Measurements from ENCODE around the gene BHMT2.
A peak's percentile ranks its signal among the peaks of the same experiment; 100 is the strongest.

DNA sequence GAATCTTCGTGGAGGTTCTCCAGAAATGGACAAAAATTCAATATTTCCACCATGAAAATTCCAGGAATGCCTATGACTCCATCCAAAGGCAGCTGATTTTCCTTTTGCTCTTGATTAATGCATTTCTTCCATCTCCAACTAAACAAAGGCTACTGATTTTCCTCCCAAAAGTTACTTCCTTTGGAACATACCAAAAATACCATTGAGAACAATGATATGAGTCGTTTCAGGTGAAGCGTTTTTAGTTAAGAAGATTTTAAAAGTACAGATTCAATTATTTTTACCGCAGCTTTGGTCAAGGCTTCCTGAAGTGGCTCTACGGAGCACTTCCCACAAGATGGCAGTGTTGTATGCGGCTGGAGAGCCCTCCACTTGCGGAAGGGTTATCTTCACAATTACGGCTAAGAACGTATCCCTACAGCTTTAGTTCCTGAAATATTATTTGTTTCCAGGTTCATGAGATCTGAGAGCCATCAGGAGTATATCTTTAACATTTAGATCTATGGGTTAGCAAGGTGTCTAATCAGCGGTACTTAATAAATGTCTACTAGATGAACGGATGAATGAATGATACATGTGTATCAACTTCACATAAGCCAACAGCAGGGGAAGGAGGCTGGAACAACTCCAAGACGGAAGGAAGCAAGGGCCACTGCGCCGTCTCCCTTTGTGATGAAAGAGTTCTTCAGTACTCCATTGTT is 48.6 kb upstream of the BHMT2 start:
- TF ChIP-seq, protein P1, sequence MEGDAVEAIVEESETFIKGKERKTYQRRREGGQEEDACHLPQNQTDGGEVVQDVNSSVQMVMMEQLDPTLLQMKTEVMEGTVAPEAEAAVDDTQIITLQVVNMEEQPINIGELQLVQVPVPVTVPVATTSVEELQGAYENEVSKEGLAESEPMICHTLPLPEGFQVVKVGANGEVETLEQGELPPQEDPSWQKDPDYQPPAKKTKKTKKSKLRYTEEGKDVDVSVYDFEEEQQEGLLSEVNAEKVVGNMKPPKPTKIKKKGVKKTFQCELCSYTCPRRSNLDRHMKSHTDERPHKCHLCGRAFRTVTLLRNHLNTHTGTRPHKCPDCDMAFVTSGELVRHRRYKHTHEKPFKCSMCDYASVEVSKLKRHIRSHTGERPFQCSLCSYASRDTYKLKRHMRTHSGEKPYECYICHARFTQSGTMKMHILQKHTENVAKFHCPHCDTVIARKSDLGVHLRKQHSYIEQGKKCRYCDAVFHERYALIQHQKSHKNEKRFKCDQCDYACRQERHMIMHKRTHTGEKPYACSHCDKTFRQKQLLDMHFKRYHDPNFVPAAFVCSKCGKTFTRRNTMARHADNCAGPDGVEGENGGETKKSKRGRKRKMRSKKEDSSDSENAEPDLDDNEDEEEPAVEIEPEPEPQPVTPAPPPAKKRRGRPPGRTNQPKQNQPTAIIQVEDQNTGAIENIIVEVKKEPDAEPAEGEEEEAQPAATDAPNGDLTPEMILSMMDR (IDR thresholded peaks at IDR 0.05), result peak; percentile 91
- TF ChIP-seq EZH2phosphoT487 (IDR thresholded peaks at IDR 0.05; ENCODE audit: borderline replicate concordance, low read depth) (no peak), EP300 (IDR thresholded peaks at IDR 0.05; ENCODE audit: borderline replicate concordance in 1 of 2, low read depth in 1 of 2, low read length in 1 of 2) (peak in 1 of 2 experiments; percentile 22; a peak in 1 of 4 replicates), POLR2AphosphoS5 (IDR thresholded peaks at IDR 0.05; ENCODE audit: low read depth, low read length) (no peak), GABPA (IDR thresholded peaks at IDR 0.05; ENCODE audit: low read depth) (no peak), RAD21 (IDR thresholded peaks at IDR 0.05; ENCODE audit: low read length) (peak; percentile 88), RCOR1 (IDR thresholded peaks at IDR 0.05; ENCODE audit: low read length) (0 out of 2 replicates have a peak, but pooled peaks have one; percentile 18), YY1 (IDR thresholded peaks at IDR 0.05; ENCODE audit: low read depth) (peak; percentile 65; the same call in 1 of the 2 replicates), CHD2 (IDR thresholded peaks at IDR 0.05; ENCODE audit: low read length, partially characterized antibody) (no peak), RFX5 (IDR thresholded peaks at IDR 0.05; ENCODE audit: low read length) (no peak)
- TF ChIP-seq, protein P2, sequence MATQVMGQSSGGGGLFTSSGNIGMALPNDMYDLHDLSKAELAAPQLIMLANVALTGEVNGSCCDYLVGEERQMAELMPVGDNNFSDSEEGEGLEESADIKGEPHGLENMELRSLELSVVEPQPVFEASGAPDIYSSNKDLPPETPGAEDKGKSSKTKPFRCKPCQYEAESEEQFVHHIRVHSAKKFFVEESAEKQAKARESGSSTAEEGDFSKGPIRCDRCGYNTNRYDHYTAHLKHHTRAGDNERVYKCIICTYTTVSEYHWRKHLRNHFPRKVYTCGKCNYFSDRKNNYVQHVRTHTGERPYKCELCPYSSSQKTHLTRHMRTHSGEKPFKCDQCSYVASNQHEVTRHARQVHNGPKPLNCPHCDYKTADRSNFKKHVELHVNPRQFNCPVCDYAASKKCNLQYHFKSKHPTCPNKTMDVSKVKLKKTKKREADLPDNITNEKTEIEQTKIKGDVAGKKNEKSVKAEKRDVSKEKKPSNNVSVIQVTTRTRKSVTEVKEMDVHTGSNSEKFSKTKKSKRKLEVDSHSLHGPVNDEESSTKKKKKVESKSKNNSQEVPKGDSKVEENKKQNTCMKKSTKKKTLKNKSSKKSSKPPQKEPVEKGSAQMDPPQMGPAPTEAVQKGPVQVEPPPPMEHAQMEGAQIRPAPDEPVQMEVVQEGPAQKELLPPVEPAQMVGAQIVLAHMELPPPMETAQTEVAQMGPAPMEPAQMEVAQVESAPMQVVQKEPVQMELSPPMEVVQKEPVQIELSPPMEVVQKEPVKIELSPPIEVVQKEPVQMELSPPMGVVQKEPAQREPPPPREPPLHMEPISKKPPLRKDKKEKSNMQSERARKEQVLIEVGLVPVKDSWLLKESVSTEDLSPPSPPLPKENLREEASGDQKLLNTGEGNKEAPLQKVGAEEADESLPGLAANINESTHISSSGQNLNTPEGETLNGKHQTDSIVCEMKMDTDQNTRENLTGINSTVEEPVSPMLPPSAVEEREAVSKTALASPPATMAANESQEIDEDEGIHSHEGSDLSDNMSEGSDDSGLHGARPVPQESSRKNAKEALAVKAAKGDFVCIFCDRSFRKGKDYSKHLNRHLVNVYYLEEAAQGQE (IDR thresholded peaks at IDR 0.05; ENCODE audit: low read depth, low read length), result no peak
- TF ChIP-seq, protein P3, sequence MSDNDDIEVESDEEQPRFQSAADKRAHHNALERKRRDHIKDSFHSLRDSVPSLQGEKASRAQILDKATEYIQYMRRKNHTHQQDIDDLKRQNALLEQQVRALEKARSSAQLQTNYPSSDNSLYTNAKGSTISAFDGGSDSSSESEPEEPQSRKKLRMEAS (IDR thresholded peaks at IDR 0.05; ENCODE audit: low read depth), result no peak
- TF ChIP-seq, protein P4, sequence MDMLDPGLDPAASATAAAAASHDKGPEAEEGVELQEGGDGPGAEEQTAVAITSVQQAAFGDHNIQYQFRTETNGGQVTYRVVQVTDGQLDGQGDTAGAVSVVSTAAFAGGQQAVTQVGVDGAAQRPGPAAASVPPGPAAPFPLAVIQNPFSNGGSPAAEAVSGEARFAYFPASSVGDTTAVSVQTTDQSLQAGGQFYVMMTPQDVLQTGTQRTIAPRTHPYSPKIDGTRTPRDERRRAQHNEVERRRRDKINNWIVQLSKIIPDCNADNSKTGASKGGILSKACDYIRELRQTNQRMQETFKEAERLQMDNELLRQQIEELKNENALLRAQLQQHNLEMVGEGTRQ (IDR thresholded peaks at IDR 0.05; ENCODE audit: borderline replicate concordance, low read depth, low read length), result no peak

Data from SK-N-SH (cell line).